MM.1S (cell line): ENCODE measurements around the gene TP53BP2.
A peak's percentile ranks its signal among the peaks of the same experiment; 100 is the strongest.

Experiments used
- EZH2 ChIP-seq: fragments of 300-600 bp; sonication (generic); optimal IDR thresholded peaks from 2 replicates; pipeline ENCODE3; 2017; ENCODE audit warnings: low read depth, mild to moderate bottlenecking, antibody characterized with exemption, low read length, mixed read lengths
- EZH2phosphoT487 ChIP-seq: fragments of 300-600 bp; sonication (generic); IDR thresholded peaks from 2 replicates; pipeline ENCODE4 v1.6.1; 2018; ENCODE audit warnings: antibody characterized with exemption, low read length
- TF ChIP-seq, protein P1 (sequence below): fragments of 300-600 bp; sonication (generic); IDR thresholded peaks from 2 replicates; pipeline ENCODE4 v1.5.1; 2016; ENCODE audit warnings: antibody characterized with exemption, low read length, mixed read lengths

DNA sequence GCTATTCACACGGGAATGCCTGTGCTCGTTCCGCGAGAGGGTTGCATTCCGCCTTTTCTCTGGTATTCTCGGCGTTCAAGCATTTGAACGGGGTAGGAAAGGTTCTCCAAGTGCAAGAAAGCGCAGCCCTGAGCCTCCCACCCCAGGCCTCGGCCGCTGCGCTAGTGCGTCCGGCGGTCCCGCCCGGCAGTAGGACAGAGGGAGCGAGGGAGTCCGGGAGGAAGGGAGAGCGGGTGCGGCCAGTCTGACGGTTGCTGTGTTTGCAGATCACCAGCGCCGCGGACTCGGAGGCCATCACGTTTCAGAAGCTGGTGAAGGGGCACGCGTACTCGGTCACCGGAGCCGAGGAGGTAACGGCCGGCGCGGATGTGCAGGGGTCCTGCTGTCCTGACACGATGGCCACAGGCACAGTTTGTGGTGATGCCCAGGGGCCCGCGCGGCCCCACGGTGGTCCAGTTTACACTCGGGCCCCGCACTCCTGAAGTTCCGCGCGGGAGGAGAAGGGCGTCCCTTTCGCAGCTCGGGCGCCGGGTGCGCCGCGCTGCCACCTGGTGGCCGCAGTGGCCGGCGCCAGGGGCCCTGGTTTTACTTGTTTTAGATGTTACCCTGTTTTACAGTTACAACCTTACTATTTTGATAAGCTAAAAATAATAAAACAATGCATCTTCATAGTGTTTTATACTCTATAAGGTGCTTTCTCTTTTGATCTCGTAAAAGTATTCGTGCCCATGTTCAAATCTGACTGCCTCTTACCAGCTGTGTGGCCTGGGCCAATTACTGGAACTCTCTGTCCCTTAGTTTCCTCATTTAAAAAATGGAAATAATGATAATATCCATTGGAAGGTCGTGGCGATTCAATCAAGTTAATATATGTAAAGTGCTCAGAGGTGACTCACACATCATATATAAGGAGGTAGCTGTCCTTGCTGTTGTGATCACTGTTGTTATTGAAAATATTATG, 96.7 kb downstream of the TP53BP2 start:
- TF ChIP-seq, protein P1, sequence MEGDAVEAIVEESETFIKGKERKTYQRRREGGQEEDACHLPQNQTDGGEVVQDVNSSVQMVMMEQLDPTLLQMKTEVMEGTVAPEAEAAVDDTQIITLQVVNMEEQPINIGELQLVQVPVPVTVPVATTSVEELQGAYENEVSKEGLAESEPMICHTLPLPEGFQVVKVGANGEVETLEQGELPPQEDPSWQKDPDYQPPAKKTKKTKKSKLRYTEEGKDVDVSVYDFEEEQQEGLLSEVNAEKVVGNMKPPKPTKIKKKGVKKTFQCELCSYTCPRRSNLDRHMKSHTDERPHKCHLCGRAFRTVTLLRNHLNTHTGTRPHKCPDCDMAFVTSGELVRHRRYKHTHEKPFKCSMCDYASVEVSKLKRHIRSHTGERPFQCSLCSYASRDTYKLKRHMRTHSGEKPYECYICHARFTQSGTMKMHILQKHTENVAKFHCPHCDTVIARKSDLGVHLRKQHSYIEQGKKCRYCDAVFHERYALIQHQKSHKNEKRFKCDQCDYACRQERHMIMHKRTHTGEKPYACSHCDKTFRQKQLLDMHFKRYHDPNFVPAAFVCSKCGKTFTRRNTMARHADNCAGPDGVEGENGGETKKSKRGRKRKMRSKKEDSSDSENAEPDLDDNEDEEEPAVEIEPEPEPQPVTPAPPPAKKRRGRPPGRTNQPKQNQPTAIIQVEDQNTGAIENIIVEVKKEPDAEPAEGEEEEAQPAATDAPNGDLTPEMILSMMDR: peak; percentile 97
- no peak for TF ChIP-seq EZH2phosphoT487
- TF ChIP-seq EZH2: no peak
